Heart left ventricle (tissue), 13 donors: ENCODE data around the gene CPXM2.

ENCODE experiments used
- CTCF ChIP-seq, 12 donors: fragments of 200-600 bp; sonication (generic) in 4 of 12; IDR thresholded peaks; one replicate each; pipeline versions ENCODE4 v1.5.0 to v1.8.0; 2018 to 2022; ENCODE audit warnings: antibody characterized with exemption in 12 of 12, mild to moderate bottlenecking in 5 of 12
- POLR2A ChIP-seq, 2 donors: fragments of 450-650 bp; IDR thresholded peaks; one replicate each; pipeline ENCODE4 v1.6.1; 2017; ENCODE audit warnings: antibody characterized with exemption in 2 of 2, mild to moderate bottlenecking in 2 of 2, moderate library complexity in 2 of 2
- donor health status: ischemic (EF 13 %, LVEDD 7.1; RV severe dilation, severe dysfunction).
- donor health status: DM: no; HTN: yes; CAD: no.
- donor health status: DM: no; HTN: no; CAD: no.
- donor health status: ischemic (EF 25% LVEDD 6.9; RV normal size, moderate dysfunction).
- donor health status: ischemic (EF 25% LVEDD 5.7; RV mildly dilated, moderate dysfunction).
- donor health status: ischemic (EF 35%, LVEDD 5.7; RV mildly dilated, moderate dysfunction).
- donor health status: nonischemic (EF 11% LVEDD 7.7; RV severe dilation, severe dysfunction).
- donor health status: DM: yes; HTN: yes; CAD: no.
- donor health status: PGD.
- donor health status: ischemic (EF 29% LVEDD 5.4; RV normal size, mild dysfunction).
- donor health status: nonischemic (EF 23%, LVEDD 6.1; RV moderate dilation, normal function).

- no peak for TF ChIP-seq CTCF (IDR thresholded peaks at IDR 0.05)
- no peak for TF ChIP-seq POLR2A (IDR thresholded peaks at IDR 0.05)
These were observed 148.7 kb downstream of the CPXM2 start for GRCh38 chr10:123742751-123743440.
